Colonic mucosa (tissue), 4 donors: ENCODE measurements around the gene ITGAD. TPM values are rescaled to one million over a fixed set of nuclear protein-coding genes. Genes with fewer than 3 reads are reported as not detected.

ENCODE experiments used
- DNase-seq: peaks from one replicate; pipeline ENCODE4 v3.0.0-alpha.2; 2020
- H3K27ac ChIP-seq: fragments of 200-600 bp; one replicate; pipeline ENCODE4 v1.8.0; 2021
- H3K27me3 ChIP-seq: fragments of 200-600 bp; one replicate; pipeline ENCODE4 v1.8.0; 2021
- H3K36me3 ChIP-seq: fragments of 200-600 bp; one replicate; pipeline ENCODE4 v1.8.0; 2021
- H3K4me1 ChIP-seq: fragments of 200-600 bp; one replicate; pipeline ENCODE4 v1.8.0; 2021; ENCODE audit warnings: mild to moderate bottlenecking
- H3K4me3 ChIP-seq: fragments of 200-600 bp; one replicate; pipeline ENCODE4 v1.8.0; 2021
- H3K9ac ChIP-seq, 2 donors: one replicate each; pipeline ENCODE4 v1.7.0; 2013; ENCODE audit warnings: control low read depth in 2 of 2, low read depth in 2 of 2, low read length in 2 of 2
- H3K9me3 ChIP-seq: fragments of 200-600 bp; one replicate; pipeline ENCODE4 v1.8.0; 2021
- intact Hi-C: fragments of 100-400 bp; cut with DNase I; formaldehyde crosslinking; loops from one replicate; pipeline ENCODE4 v1.14.1; 2022
- total RNA-seq, 2 donors: library from RNA; stranded (reverse); fragmentation: NEBNext Ultra II Directional in 1 of 2; extraction: Animal tissue kit (Norgen Biotek cat#: 25700) in 1 of 2; gene quantifications; one replicate each; pipeline ENCODE4 v1.2.1, GENCODE V29; 2021
- TF ChIP-seq, protein P1 (sequence below): fragments of 200-600 bp; IDR thresholded peaks from one replicate; pipeline ENCODE4 v1.8.0; 2022; ENCODE audit warnings: antibody characterized with exemption, mild to moderate bottlenecking
- donor health status: healthy.
- donor health status: DM: no; HTN: no; CAD: no.
- donor health status: DM: no; HTN: no; CAD: no.

ITGAD gene
- total RNA-seq, 2 donors from 2014 or later, result 0.05 TPM; not detected in 1

DNA sequence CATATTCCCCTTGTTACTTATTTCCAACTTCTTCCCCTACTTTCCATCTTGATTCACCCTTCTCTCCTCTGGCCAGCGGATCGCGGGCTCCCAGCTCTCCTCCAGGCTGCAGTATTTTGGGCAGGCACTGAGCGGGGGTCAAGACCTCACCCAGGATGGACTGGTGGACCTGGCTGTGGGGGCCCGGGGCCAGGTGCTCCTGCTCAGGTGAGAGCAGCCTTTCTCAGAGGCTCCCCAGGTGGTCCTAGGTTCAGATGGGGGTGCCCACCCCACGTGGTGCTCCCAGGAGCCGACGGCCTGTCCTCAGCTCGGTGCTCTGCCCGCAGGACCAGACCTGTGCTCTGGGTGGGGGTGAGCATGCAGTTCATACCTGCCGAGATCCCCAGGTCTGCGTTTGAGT, 22.1 kb upstream of the ITGAD start:
- DNase-seq, result no peak
- intact Hi-C loops, result no loop called here
- Histone ChIP-seq H3K27me3 (no peaks in the 10 kb centered on the region), H3K4me3 (no peak overlapping the region), H3K36me3 (no peaks in the 10 kb centered on the region), H3K9me3 (no peaks in the 10 kb centered on the region), H3K4me1 (no peaks in the 10 kb centered on the region), H3K27ac (no peak overlapping the region), H3K9ac (no peak overlapping the region)
- TF ChIP-seq, protein P1, sequence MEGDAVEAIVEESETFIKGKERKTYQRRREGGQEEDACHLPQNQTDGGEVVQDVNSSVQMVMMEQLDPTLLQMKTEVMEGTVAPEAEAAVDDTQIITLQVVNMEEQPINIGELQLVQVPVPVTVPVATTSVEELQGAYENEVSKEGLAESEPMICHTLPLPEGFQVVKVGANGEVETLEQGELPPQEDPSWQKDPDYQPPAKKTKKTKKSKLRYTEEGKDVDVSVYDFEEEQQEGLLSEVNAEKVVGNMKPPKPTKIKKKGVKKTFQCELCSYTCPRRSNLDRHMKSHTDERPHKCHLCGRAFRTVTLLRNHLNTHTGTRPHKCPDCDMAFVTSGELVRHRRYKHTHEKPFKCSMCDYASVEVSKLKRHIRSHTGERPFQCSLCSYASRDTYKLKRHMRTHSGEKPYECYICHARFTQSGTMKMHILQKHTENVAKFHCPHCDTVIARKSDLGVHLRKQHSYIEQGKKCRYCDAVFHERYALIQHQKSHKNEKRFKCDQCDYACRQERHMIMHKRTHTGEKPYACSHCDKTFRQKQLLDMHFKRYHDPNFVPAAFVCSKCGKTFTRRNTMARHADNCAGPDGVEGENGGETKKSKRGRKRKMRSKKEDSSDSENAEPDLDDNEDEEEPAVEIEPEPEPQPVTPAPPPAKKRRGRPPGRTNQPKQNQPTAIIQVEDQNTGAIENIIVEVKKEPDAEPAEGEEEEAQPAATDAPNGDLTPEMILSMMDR, result no peak

DNA sequence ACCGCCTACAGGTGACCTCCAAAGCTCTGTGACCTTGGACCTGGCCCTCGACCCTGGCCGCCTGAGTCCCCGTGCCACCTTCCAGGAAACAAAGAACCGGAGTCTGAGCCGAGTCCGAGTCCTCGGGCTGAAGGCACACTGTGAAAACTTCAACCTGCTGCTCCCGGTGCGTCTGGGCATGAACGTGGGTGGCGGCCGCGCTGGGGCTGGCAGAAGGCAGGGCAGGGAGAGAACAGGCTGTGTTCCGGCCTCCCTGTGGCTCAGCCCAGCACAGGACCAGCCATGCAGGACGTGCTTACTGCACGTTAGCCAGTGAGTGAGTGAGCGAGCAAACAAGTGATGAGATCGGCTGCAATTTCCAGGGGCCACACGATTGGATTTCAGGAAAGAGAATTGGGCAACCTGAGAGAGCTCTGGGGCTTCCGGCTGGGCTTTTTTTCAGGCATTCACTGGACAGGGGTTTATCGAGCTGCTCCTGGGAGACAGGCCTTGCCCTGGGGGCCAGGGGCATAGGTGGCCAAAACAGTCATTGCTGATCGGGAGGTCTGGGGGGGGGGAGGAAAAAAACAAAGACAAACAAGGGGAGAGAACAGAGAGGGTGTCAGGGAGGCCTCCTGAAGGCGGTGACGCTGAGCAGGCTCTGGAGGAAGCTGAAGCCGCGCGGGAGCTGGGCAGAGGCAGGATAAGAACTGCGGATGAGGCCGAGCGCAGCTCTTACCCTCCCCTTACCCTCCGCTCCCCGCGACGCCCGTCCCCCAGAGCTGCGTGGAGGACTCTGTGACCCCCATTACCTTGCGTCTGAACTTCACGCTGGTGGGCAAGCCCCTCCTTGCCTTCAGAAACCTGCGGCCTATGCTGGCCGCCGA, 21.3 kb upstream of the ITGAD start:
- DNase-seq, result no peak
- Histone ChIP-seq H3K36me3 (no peaks in the 10 kb centered on the region), H3K4me1 (no peaks in the 10 kb centered on the region), H3K9ac (no peak overlapping the region), H3K9me3 (no peaks in the 10 kb centered on the region), H3K27ac (no peak overlapping the region), H3K27me3 (no peaks in the 10 kb centered on the region), H3K4me3 (no peak overlapping the region)
- TF ChIP-seq, protein P1, result no peak
- intact Hi-C loops, result no loop called here

DNA sequence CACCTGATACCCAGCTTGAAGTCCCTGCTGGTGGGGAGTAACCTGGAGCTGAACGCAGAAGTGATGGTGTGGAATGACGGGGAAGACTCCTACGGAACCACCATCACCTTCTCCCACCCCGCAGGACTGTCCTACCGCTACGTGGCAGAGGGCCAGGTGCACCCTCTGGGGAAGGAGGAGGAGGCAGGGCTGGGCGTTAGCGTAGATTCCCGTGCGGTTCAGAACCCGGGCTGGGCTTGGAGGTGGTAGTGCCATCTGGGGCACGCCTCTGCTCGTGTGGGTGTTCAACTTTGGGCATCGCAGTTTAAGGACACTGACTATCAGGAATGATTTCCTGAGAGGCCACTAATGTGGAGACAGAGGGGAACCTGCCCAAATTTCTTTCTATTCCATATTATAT, 19.9 kb upstream of the ITGAD start:
- TF ChIP-seq, protein P1, result no peak
- no peak overlapping the region for H3K27ac ChIP-seq
- no peaks in the 10 kb centered on the region for H3K27me3 ChIP-seq
- no peak overlapping the region for H3K4me3 ChIP-seq
- H3K9me3 ChIP-seq, result no peaks in the 10 kb centered on the region
- no peak overlapping the region for H3K9ac ChIP-seq
- intact Hi-C loops, result no loop called here
- H3K4me1 ChIP-seq, result no peaks in the 10 kb centered on the region
- no peaks in the 10 kb centered on the region for H3K36me3 ChIP-seq
- DNase-seq, result no peak

DNA sequence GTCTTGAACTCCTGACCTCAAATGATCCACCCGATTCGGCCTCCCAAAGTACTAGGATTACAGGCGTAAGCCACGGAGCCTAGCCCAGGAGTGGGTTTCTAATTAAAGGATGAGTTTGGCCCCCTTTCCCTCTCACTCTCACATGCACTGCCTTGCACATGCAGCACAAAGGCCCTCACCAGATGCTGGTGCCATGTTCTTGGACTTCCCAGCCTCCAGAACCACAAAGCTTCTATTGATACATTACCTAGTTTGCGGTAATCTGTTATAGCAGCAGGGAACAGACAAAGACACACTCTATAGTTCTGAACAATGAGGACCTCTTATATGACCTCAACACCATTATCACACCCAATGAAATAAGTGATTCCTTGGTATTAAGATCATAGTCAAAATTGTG, 17.9 kb upstream of the ITGAD start:
- H3K4me1 ChIP-seq, result no peaks in the 10 kb centered on the region
- TF ChIP-seq, protein P1, result no peak
- DNase-seq, result no peak
- H3K4me3 ChIP-seq, result no peak overlapping the region
- H3K9ac ChIP-seq, result no peak overlapping the region
- intact Hi-C loops, result no loop called here
- H3K27me3 ChIP-seq, result no peaks in the 10 kb centered on the region
- no peak overlapping the region for H3K27ac ChIP-seq
- no peaks in the 10 kb centered on the region for H3K36me3 ChIP-seq
- no peaks in the 10 kb centered on the region for H3K9me3 ChIP-seq

DNA sequence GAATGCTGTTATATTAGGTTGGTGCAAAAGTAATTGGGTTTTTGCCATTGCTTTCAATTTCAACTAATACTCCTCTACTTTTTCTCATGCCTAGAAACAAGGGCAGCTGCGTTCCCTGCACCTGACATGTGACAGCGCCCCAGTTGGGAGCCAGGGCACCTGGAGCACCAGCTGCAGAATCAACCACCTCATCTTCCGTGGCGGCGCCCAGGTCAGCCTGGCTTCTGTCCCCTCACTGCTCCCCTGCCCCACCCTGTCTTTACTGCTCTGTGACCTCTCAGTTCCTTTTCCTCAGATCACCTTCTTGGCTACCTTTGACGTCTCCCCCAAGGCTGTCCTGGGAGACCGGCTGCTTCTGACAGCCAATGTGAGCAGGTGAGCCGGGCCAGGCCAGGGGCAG, 16.4 kb upstream of the ITGAD start:
- Histone ChIP-seq H3K27me3 (no peaks in the 10 kb centered on the region), H3K27ac (no peak overlapping the region), H3K4me3 (no peak overlapping the region), H3K4me1 (no peaks in the 10 kb centered on the region), H3K9ac (no peak overlapping the region), H3K36me3 (no peaks in the 10 kb centered on the region), H3K9me3 (no peaks in the 10 kb centered on the region)
- TF ChIP-seq, protein P1, result no peak
- DNase-seq, result no peak
- intact Hi-C loops, result no loop called here
